Peyer's patch (tissue), 4 donors: ENCODE results near the gene S1PR1.

Experiments
- CTCF ChIP-seq, 6 experiments: fragments of 450-650 bp in 4 of 6; fragments of 200-600 bp in 2 of 6; sonication (generic) in 1 of 6; IDR thresholded peaks; one replicate each; pipeline ENCODE4 v1.5.1; 2017 to 2019; ENCODE audit warnings: antibody characterized with exemption in 6 of 6, mild to moderate bottlenecking in 3 of 6, moderate library complexity in 1 of 6
- POLR2A ChIP-seq, 2 donors: fragments of 450-650 bp; IDR thresholded peaks; one replicate each; pipeline ENCODE4 v1.5.1; 2017; ENCODE audit warnings: antibody characterized with exemption in 2 of 2, mild to moderate bottlenecking in 2 of 2, moderate library complexity in 2 of 2

- TF ChIP-seq CTCF (IDR thresholded peaks at IDR 0.05) (no peak), POLR2A (IDR thresholded peaks at IDR 0.05) (no peak)
Observed at GRCh38 chr1:101191049-101191448, 45.8 kb upstream of the S1PR1 start.
